RKO (cell line): Measurements from ENCODE around the gene CTNNA3.

ENCODE experiments used
- DNase-seq: peaks from one replicate; pipeline ENCODE4 v3.0.0-alpha.2; 2016; ENCODE audit warnings: low spot score

Gene CTNNA3

GRCh38 chr10:66748217-66748616 lies 947.8 kb downstream of the CTNNA3 start:
- DNase-seq: no peak

- peak; percentile 9 for DNase-seq
Observed at GRCh38 chr10:66747451-66747850, 948.5 kb downstream of the CTNNA3 start.

GRCh38 chr10:66746711-66747110 lies 949.3 kb downstream of the CTNNA3 start:
- DNase-seq: no peak

GRCh38 chr10:66746246-66746645 lies 949.7 kb downstream of the CTNNA3 start:
- DNase-seq: no peak

- no peak for DNase-seq
Observed at GRCh38 chr10:66744915-66745314, 951.1 kb downstream of the CTNNA3 start.

- no peak for DNase-seq
Observed at GRCh38 chr10:66737241-66737640, 958.8 kb downstream of the CTNNA3 start.

GRCh38 chr10:66723608-66724400 lies 972.2 kb downstream of the CTNNA3 start:
- no peak for DNase-seq

- DNase-seq: no peak
Observed at GRCh38 chr10:66719483-66719882, 976.5 kb downstream of the CTNNA3 start.

- DNase-seq: no peak
Observed at GRCh38 chr10:66717231-66717981, 978.6 kb downstream of the CTNNA3 start.

GRCh38 chr10:66714741-66715140 lies 981.3 kb downstream of the CTNNA3 start:
- no peak for DNase-seq

- no peak for DNase-seq
Observed at GRCh38 chr10:66713387-66713786, 982.6 kb downstream of the CTNNA3 start.

GRCh38 chr10:66698069-66698468 lies 997.9 kb downstream of the CTNNA3 start:
- DNase-seq: no peak

- DNase-seq: no peak
Observed at GRCh38 chr10:66695046-66695445, 1000.9 kb downstream of the CTNNA3 start.

- no peak for DNase-seq
Observed at GRCh38 chr10:66684581-66684980, 1011.4 kb downstream of the CTNNA3 start.

GRCh38 chr10:66680886-66681285 lies 1015.1 kb downstream of the CTNNA3 start:
- DNase-seq: peak; percentile 20

- no peak for DNase-seq
Observed at GRCh38 chr10:66678521-66678920, 1017.5 kb downstream of the CTNNA3 start.

- no peak for DNase-seq
Observed at GRCh38 chr10:66673071-66673470, 1022.9 kb downstream of the CTNNA3 start.

- DNase-seq: peak; percentile 27
Observed at GRCh38 chr10:66671562-66671961, 1024.4 kb downstream of the CTNNA3 start.

GRCh38 chr10:66671064-66671463 lies 1024.9 kb downstream of the CTNNA3 start:
- DNase-seq: no peak

- DNase-seq: no peak
Observed at GRCh38 chr10:66656499-66656898, 1039.5 kb downstream of the CTNNA3 start.

- DNase-seq: no peak
Observed at GRCh38 chr10:66654861-66655260, 1041.1 kb downstream of the CTNNA3 start.

- no peak for DNase-seq
Observed at GRCh38 chr10:66651308-66652082, 1044.5 kb downstream of the CTNNA3 start.

- no peak for DNase-seq
Observed at GRCh38 chr10:66649626-66650025, 1046.4 kb downstream of the CTNNA3 start.
